CD4-positive, alpha-beta T cell treated with Interleukin-12 subunit alpha and Interleukin-12 subunit beta, for 1 hour (primary cell): ENCODE results near the gene LHFPL2.

Source experiments
- DNase-seq: peaks from one replicate; pipeline ENCODE4 v3.0.0-alpha.2; 2020

The LHFPL2 gene

GRCh38 chr5:78515670-78516069, 132.9 kb downstream of the LHFPL2 start:
- no peak for DNase-seq

GRCh38 chr5:78514427-78515330, 133.9 kb downstream of the LHFPL2 start:
- DNase-seq = no peak

- no peak for DNase-seq
Observed at GRCh38 chr5:78513441-78513840, 135.1 kb downstream of the LHFPL2 start.

- no peak for DNase-seq
Observed at GRCh38 chr5:78512435-78512834, 136.1 kb downstream of the LHFPL2 start.

GRCh38 chr5:78511121-78511906, 137.3 kb downstream of the LHFPL2 start:
- DNase-seq = no peak

- DNase-seq = peak; percentile 17
Observed at GRCh38 chr5:78509884-78510769, 138.4 kb downstream of the LHFPL2 start.

GRCh38 chr5:78509145-78509865, 139.3 kb downstream of the LHFPL2 start:
- DNase-seq = no peak

- DNase-seq = no peak
Observed at GRCh38 chr5:78508186-78508765, 140.3 kb downstream of the LHFPL2 start.

- DNase-seq = no peak
Observed at GRCh38 chr5:78507531-78507930, 141.0 kb downstream of the LHFPL2 start.

- DNase-seq = no peak
Observed at GRCh38 chr5:78506261-78507024, 142.1 kb downstream of the LHFPL2 start.

GRCh38 chr5:78505860-78506259, 142.7 kb downstream of the LHFPL2 start:
- DNase-seq = no peak

- no peak for DNase-seq
Observed at GRCh38 chr5:78504704-78505677, 143.6 kb downstream of the LHFPL2 start.

- DNase-seq = no peak
Observed at GRCh38 chr5:78503958-78504653, 144.5 kb downstream of the LHFPL2 start.

- no peak for DNase-seq
Observed at GRCh38 chr5:78501411-78502352, 146.9 kb downstream of the LHFPL2 start.

- no peak for DNase-seq
Observed at GRCh38 chr5:78500871-78501270, 147.7 kb downstream of the LHFPL2 start.

GRCh38 chr5:78500028-78500427, 148.5 kb downstream of the LHFPL2 start:
- DNase-seq = no peak

- DNase-seq = no peak
Observed at GRCh38 chr5:78499485-78499884, 149.1 kb downstream of the LHFPL2 start.
